A549 (cell line): ENCODE results near the gene ST6GAL1. TPM values are rescaled to one million over a fixed set of nuclear protein-coding genes. Genes with fewer than 3 reads are reported as not detected.

Source experiments
- ATAC-seq, 2 experiments: fragments of 200-7000 bp in 1 of 2; fragments of >200 bp in 1 of 2; cut with Nextera tagmentation in 1 of 2; cut with Tn5 transposase in 1 of 2; 3 replicates each; pipeline versions ENCODE4 v1.8.0 to v1.9.1; 2018 to 2020; ENCODE audit warnings: mild to moderate bottlenecking in 1 of 2, moderate library complexity in 1 of 2
- CTCF ChIA-PET: fragments of 300-600 bp; sonication (Branson Sonifier 250); formaldehyde crosslinking; extraction: SDS; loops from one replicate; lab custom pipeline; 2021; ENCODE audit warnings: antibody characterized with exemption, inconsistent platforms; lab: Yijun Ruan, JAX
- POLR2A ChIA-PET: fragments of 350-600 bp; formaldehyde crosslinking; extraction: SDS; loops from one replicate; lab custom pipeline; 2021; ENCODE audit warnings: antibody characterized with exemption, inconsistent platforms; lab: Yijun Ruan, JAX
- DNase-seq, 2 experiments: peaks; one replicate each; pipeline versions ENCODE4 v3.0.0 to v3.0.0-alpha.2; 2011 to 2016; ENCODE audit warnings: low read depth in 1 of 2, low spot score in 1 of 2
- FAIRE-seq: peaks from 2 replicates; lab custom pipeline; 2011; peaks lifted over from hg19 to GRCh38; lab: Jason Lieb, UNC
- H3K27ac ChIP-seq, 2 experiments: fragments of >200 bp; sonication (Bioruptor Twin); formaldehyde crosslinking; 3 replicates each; pipeline ENCODE4 v1.5.1; 2016 to 2017
- H3K4me1 ChIP-seq: fragments of >200 bp; sonication (Bioruptor Twin); formaldehyde crosslinking; 3 replicates; pipeline ENCODE4 v1.6.1; 2016
- H3K4me2 ChIP-seq: fragments of >200 bp; sonication (Bioruptor Twin); formaldehyde crosslinking; 3 replicates; pipeline ENCODE4 v1.6.1; 2016
- H3K4me3 ChIP-seq: fragments of >200 bp; sonication (Bioruptor Twin); formaldehyde crosslinking; 3 replicates; pipeline ENCODE4 v1.5.1; 2016
- H3K9me3 ChIP-seq: fragments of >200 bp; sonication (Bioruptor Twin); formaldehyde crosslinking; 3 replicates; pipeline ENCODE4 v1.6.1; 2016
- BHLHE40 ChIP-seq: IDR thresholded peaks from 2 replicates; pipeline ENCODE4 v1.6.1; 2012; ENCODE audit warnings: low read depth, low read length, inconsistent platforms
- CBX8 ChIP-seq: fragments of 200-600 bp; sonication (generic); IDR thresholded peaks from 2 replicates; pipeline ENCODE4 v1.6.1; 2016
- CEBPB ChIP-seq, 2 experiments: fragments of >200 bp in 1 of 2; sonication (Bioruptor Twin) in 1 of 2; formaldehyde crosslinking in 1 of 2; IDR thresholded peaks; 2 replicates each; pipeline ENCODE4 v1.6.1; 2012 to 2016
- CHD4 ChIP-seq: fragments of 200-600 bp; sonication (generic); IDR thresholded peaks from 2 replicates; pipeline ENCODE4 v1.6.1; 2016; ENCODE audit warnings: antibody characterized with exemption, mild to moderate bottlenecking, borderline replicate concordance
- E2F6 ChIP-seq: IDR thresholded peaks from 2 replicates; pipeline ENCODE4 v1.6.1; 2012; ENCODE audit warnings: low read depth, borderline replicate concordance
- EP300 ChIP-seq, 2 experiments: fragments of >200 bp; sonication (Bioruptor Twin); formaldehyde crosslinking; IDR thresholded peaks; 2 replicates in 1 of 2; 3 replicates in 1 of 2; pipeline ENCODE4 v1.6.1; 2016 to 2017
- HEYL ChIP-seq: fragments of 250-450 bp; sonication (Bioruptor Pico); IDR thresholded peaks from 2 replicates; pipeline ENCODE4 v1.8.0; 2021; ENCODE audit warnings: mild to moderate bottlenecking, moderate library complexity
- HMGXB4 ChIP-seq: fragments of 250-450 bp; sonication (Bioruptor Pico); IDR thresholded peaks from 2 replicates; pipeline ENCODE4 v1.5.0; 2021; ENCODE audit warnings: mild to moderate bottlenecking, moderate library complexity, borderline replicate concordance
- HOXB5 ChIP-seq: fragments of 250-450 bp; sonication (Bioruptor Pico); IDR thresholded peaks from 2 replicates; pipeline ENCODE4 v1.5.0; 2020; ENCODE audit warnings: mild to moderate bottlenecking, moderate library complexity
- JUN ChIP-seq, 2 experiments: fragments of >200 bp; sonication (Bioruptor Twin); formaldehyde crosslinking; IDR thresholded peaks; 2 replicates in 1 of 2; 3 replicates in 1 of 2; pipeline ENCODE4 v1.6.1; 2016 to 2017
- KDM5A ChIP-seq: fragments of 200-600 bp; sonication (generic); IDR thresholded peaks from 2 replicates; pipeline ENCODE4 v1.6.1; 2016; ENCODE audit warnings: antibody characterized with exemption, mild to moderate bottlenecking
- MAFK ChIP-seq: fragments of 450-650 bp; IDR thresholded peaks from 2 replicates; pipeline ENCODE4 v1.6.1; 2014; ENCODE audit not compliant: partially characterized antibody
- MAZ ChIP-seq: fragments of 150-350 bp; IDR thresholded peaks from 2 replicates; pipeline ENCODE4 v1.6.1; 2014; ENCODE audit warnings: antibody characterized with exemption, low read depth, low read length, borderline replicate concordance
- NFE2L2 ChIP-seq: fragments of 150-350 bp; conservative IDR thresholded peaks from 2 replicates; pipeline ENCODE4 v1.6.1; 2014; ENCODE audit warnings: low read length
- POLR2AphosphoS2 ChIP-seq: conservative IDR thresholded peaks from 2 replicates; pipeline ENCODE4 v1.6.1; 2012; ENCODE audit warnings: low read length, improper control_type of control experiment, inconsistent platforms
- REST ChIP-seq: fragments of 200-600 bp; sonication (generic); IDR thresholded peaks from 2 replicates; pipeline ENCODE4 v1.6.1; 2016; ENCODE audit warnings: antibody characterized with exemption, mild to moderate bottlenecking, moderate library complexity
- RFX5 ChIP-seq: fragments of 450-650 bp; IDR thresholded peaks from 2 replicates; pipeline ENCODE4 v1.7.1; 2014; ENCODE audit warnings: antibody characterized with exemption, mild to moderate bottlenecking, moderate library complexity
- SMC3 ChIP-seq: fragments of >200 bp; sonication (Bioruptor Twin); formaldehyde crosslinking; IDR thresholded peaks from 3 replicates; pipeline ENCODE4 v1.6.1; 2018; ENCODE audit warnings: inconsistent platforms
- SREBF2 ChIP-seq: fragments of 450-650 bp; IDR thresholded peaks from 2 replicates; pipeline ENCODE4 v1.6.1; 2014; ENCODE audit warnings: mild to moderate bottlenecking, moderate library complexity
- TFCP2L1 ChIP-seq: fragments of 250-450 bp; sonication (Bioruptor Pico); IDR thresholded peaks from 2 replicates; pipeline ENCODE4 v1.5.0; 2021; ENCODE audit warnings: mild to moderate bottlenecking
- ZFP36 ChIP-seq: fragments of 450-650 bp; IDR thresholded peaks from 2 replicates; pipeline ENCODE4 v1.6.1; 2014; ENCODE audit warnings: borderline replicate concordance; ENCODE audit not compliant: partially characterized antibody
- WGBS: methylation state at CpG from one replicate; pipeline ENCODE4 v1.1.6; 2017; ENCODE audit errors: missing lambda C conversion rate; 5-methylcytosine and 5-hydroxymethylcytosine counted together
- polyA plus RNA-seq, 4 experiments: library from polyadenylated mRNA; depleted of rRNA in 3 of 4; stranded (reverse); fragments of >200 nt; fragmentation: RNase III in 1 of 4; extraction: RNeasy Plus Mini Kit Qiagen cat#74134 plus additional on column Dnase treatment in 1 of 4; gene quantifications; 2 replicates in 3 of 4; 3 replicates in 1 of 4; pipeline ENCODE4 v1.2.3, GENCODE V29; 2011 to 2017
- TF ChIP-seq, protein P1 (sequence below): fragments of 250-450 bp; sonication (Bioruptor Pico); IDR thresholded peaks from 2 replicates; pipeline ENCODE4 v1.5.0; 2020; ENCODE audit warnings: low read depth, mild to moderate bottlenecking, moderate library complexity
- TF ChIP-seq, protein P2 (sequence below): fragments of 150-350 bp; IDR thresholded peaks from 2 replicates; pipeline ENCODE4 v1.6.1; 2014; ENCODE audit warnings: low read depth, mild to moderate bottlenecking, low read length

The ST6GAL1 gene
- polyA plus RNA-seq, 2 of the 4 experiments (the other 2 are of a cell fraction) = 3.9 to 6.5 TPM

GRCh38 chr3:186997061-186997460 is 66.7 kb downstream of the ST6GAL1 start:
- no peak overlapping the region for H3K27ac ChIP-seq
- FAIRE-seq (no peak), ATAC-seq (no peak), DNase-seq (no peak)
- no peaks in the 10 kb centered on the region for H3K9me3 ChIP-seq
- no peak overlapping the region for H3K4me3 ChIP-seq
- no peak overlapping the region for H3K4me2 ChIP-seq
- CTCF ChIA-PET = no interaction called here
- POLR2A ChIA-PET = no interaction called here
- no peaks in the 10 kb centered on the region for H3K4me1 ChIP-seq
- WGBS = 95% methylated on average over 3 of the region's 3 CpGs
- no peak for TF ChIP-seq SMC3
- TF ChIP-seq JUN (IDR thresholded peaks at IDR 0.05) = no peak
- TF ChIP-seq NFE2L2 = no peak
- TF ChIP-seq HEYL = no peak
- TF ChIP-seq MAFK = no peak
- no peak for TF ChIP-seq RFX5

- H3K4me3 ChIP-seq = no peak overlapping the region
- WGBS = 80% methylated on average over 10 of the region's 10 CpGs
- FAIRE-seq (no peak), DNase-seq (no peak), ATAC-seq (no peak)
- ChIA-PET CTCF (no interaction called here), POLR2A (no interaction called here)
- no peak overlapping the region for H3K4me2 ChIP-seq
- H3K9me3 ChIP-seq = no peaks in the 10 kb centered on the region
- H3K4me1 ChIP-seq = no peaks in the 10 kb centered on the region
- TF ChIP-seq SREBF2 (no peak), HMGXB4 (CRISPR knock-in tag) (no peak), POLR2AphosphoS2 (no peak), SMC3 (no peak), REST (no peak), KDM5A (no peak), HOXB5 (CRISPR knock-in tag) (no peak), ZFP36 (no peak)
- TF ChIP-seq, protein P1, sequence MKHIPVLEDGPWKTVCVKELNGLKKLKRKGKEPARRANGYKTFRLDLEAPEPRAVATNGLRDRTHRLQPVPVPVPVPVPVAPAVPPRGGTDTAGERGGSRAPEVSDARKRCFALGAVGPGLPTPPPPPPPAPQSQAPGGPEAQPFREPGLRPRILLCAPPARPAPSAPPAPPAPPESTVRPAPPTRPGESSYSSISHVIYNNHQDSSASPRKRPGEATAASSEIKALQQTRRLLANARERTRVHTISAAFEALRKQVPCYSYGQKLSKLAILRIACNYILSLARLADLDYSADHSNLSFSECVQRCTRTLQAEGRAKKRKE (CRISPR knock-in tag) = no peak
- TF ChIP-seq, protein P2, sequence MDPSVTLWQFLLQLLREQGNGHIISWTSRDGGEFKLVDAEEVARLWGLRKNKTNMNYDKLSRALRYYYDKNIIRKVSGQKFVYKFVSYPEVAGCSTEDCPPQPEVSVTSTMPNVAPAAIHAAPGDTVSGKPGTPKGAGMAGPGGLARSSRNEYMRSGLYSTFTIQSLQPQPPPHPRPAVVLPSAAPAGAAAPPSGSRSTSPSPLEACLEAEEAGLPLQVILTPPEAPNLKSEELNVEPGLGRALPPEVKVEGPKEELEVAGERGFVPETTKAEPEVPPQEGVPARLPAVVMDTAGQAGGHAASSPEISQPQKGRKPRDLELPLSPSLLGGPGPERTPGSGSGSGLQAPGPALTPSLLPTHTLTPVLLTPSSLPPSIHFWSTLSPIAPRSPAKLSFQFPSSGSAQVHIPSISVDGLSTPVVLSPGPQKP = no peak
- no peak overlapping the region for H3K27ac ChIP-seq
These were observed 67.2 kb downstream of the ST6GAL1 start for GRCh38 chr3:186997473-186997939.

- no peak overlapping the region for H3K4me2 ChIP-seq
- DNase-seq (no peak), ATAC-seq (no peak), FAIRE-seq (no peak)
- no peak overlapping the region for H3K4me3 ChIP-seq
- no peaks in the 10 kb centered on the region for H3K9me3 ChIP-seq
- H3K27ac ChIP-seq = no peak overlapping the region
- TF ChIP-seq SMC3 (no peak), CEBPB (IDR thresholded peaks at IDR 0.05) (no peak), BHLHE40 (no peak), CBX8 (no peak), CHD4 (no peak), EP300 (IDR thresholded peaks at IDR 0.05) (no peak), MAZ (no peak), TFCP2L1 (CRISPR knock-in tag) (no peak), E2F6 (no peak)
- ChIA-PET POLR2A (no interaction called here), CTCF (interaction anchor here (1.3 kb wide), 1 partner anchor 114 kb away, joined by 3 read pairs; no protein-coding TSS in a partner anchor)
- WGBS = 90% methylated on average over 9 of the region's 9 CpGs
- no peaks in the 10 kb centered on the region for H3K4me1 ChIP-seq
These were observed 68.6 kb downstream of the ST6GAL1 start for GRCh38 chr3:186998937-186999368.
